GM15510 (cell line): Measurements from ENCODE around the gene DOK5.

Source experiments
- POLR2A ChIP-seq: IDR thresholded peaks from 3 replicates; pipeline ENCODE4 v1.6.1; 2011; ENCODE audit warnings: borderline replicate concordance; ENCODE audit not compliant: insufficient read length; ENCODE audit errors: extremely low read depth

The DOK5 gene

GRCh38 chr20:54624706-54625390, 149.5 kb downstream of the DOK5 start:
- TF ChIP-seq POLR2A = no peak

- TF ChIP-seq POLR2A = no peak
Measured at GRCh38 chr20:54625497-54625896, 150.1 kb downstream of the DOK5 start.

GRCh38 chr20:54626126-54626525, 150.7 kb downstream of the DOK5 start:
- no peak for TF ChIP-seq POLR2A

GRCh38 chr20:54629632-54630031, 154.2 kb downstream of the DOK5 start:
- TF ChIP-seq POLR2A = no peak

GRCh38 chr20:54630582-54630981, 155.2 kb downstream of the DOK5 start:
- TF ChIP-seq POLR2A = no peak

- no peak for TF ChIP-seq POLR2A
Measured at GRCh38 chr20:54631059-54631458, 155.7 kb downstream of the DOK5 start.

- no peak for TF ChIP-seq POLR2A
Measured at GRCh38 chr20:54633374-54634355, 158.3 kb downstream of the DOK5 start.

- no peak for TF ChIP-seq POLR2A
Measured at GRCh38 chr20:54636575-54636974, 161.2 kb downstream of the DOK5 start.

GRCh38 chr20:54639941-54640340, 164.5 kb downstream of the DOK5 start:
- no peak for TF ChIP-seq POLR2A

GRCh38 chr20:54640800-54641199, 165.4 kb downstream of the DOK5 start:
- no peak for TF ChIP-seq POLR2A

GRCh38 chr20:54642864-54643667, 167.7 kb downstream of the DOK5 start:
- TF ChIP-seq POLR2A = no peak

- TF ChIP-seq POLR2A = no peak
Measured at GRCh38 chr20:54643761-54644160, 168.4 kb downstream of the DOK5 start.

- TF ChIP-seq POLR2A = no peak
Measured at GRCh38 chr20:54645445-54646155, 170.2 kb downstream of the DOK5 start.

GRCh38 chr20:54646156-54646517, 170.7 kb downstream of the DOK5 start:
- no peak for TF ChIP-seq POLR2A
